GF-D8 (cell line): Measurements from ENCODE around the gene STXBP4.

ENCODE experiments used
- DNase-seq: peaks from one replicate; lab custom pipeline; 2025; lab: John Stamatoyannopoulos, UW

STXBP4 gene

DNA sequence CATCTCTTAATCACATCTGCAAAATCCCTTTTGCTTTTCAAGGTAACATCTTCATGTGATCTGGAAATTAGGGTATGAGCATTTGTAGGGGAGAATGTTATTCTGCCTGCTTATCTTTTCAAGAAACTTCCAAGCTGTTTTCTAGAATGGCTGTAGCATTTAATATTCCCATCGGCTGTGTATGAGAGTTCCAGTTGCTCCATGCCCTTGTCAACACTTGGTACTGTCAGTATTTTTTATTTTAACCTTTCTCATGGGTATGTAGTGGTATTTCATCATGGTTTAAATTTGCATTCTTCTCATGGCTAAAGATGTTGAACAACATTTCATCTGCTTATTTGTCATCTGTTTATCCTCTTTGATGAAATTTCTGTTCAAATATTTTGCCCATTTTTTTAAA lies 205.6 kb downstream of the STXBP4 start:
- DNase-seq = no peak

GRCh38 chr17:55175788-55176427 lies 207.3 kb downstream of the STXBP4 start:
- DNase-seq = no peak

DNA sequence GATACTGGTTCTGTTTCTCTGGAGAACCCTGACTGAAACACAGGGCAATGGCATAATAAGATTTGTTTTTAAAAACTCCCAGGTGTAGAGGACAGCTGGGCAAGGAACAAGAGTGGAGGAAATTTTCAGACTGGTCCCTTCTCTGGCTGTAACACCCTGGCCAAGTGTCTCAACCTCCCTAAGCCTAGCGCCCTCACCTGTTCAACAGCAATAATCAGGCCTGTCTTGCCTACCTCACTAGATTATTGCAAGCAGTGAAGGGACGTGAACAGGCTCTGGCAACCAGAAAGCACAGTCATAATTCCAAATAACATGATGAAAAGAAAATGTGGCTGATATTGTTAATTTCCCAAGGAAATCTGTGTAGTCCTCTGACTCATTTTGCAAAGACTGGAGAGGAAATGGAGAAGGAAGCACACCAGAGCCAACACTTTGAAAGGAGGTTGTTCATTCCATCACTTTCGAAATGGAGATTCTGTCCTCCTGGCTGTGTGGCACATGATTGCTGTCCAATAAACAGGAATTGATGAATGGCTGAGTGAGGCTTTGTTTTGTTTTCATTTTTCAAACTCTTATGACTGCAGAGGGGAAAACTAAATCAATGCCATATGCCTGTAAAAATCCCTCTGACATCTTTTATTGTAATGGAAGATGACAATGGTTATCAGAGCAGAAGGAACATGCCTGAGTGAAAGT lies 208.7 kb downstream of the STXBP4 start:
- DNase-seq = no peak

GRCh38 chr17:55177855-55178217 lies 209.3 kb downstream of the STXBP4 start:
- no peak for DNase-seq

DNA sequence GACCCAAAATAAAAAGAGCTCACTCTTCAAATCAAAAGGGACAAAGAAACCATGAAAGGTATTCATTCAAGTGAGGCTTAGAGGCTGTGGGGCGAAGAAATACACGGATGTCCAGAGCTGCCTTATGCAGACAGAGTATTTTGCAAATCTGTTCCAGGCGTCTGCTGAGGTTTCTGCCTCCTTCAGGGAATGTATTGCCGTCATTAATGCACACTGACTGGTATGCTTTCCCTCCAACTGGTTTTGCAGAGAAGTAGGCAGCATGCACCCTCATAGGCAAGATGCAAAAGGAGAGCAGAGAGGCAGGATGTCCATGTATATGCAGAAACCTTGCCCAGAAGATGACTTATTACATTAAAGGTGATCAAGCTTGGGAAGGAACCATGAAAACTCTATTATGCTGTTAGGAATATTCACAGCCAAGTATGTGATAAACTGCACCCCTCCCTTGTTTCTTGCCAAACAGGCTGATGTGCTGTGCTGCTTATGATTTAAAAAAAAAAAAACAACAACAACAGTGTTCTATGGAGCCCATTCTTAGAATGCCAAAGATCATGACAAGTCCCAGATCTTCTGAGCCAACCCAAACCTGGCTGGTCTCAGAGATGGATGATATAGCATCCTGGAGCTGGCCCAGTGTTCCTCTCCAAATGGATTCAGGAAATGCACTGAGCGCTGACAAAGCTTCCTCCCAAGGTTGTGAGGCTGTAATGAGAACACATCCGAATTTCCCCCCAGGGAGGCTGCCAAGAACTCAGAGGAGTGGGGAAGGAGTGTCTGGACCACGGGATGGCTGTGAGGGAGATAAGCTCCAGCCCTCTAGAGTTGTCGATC lies 218.6 kb downstream of the STXBP4 start:
- no peak for DNase-seq

GRCh38 chr17:55190748-55191147 lies 222.2 kb downstream of the STXBP4 start:
- DNase-seq = no peak

GRCh38 chr17:55198690-55199370 lies 230.3 kb downstream of the STXBP4 start:
- DNase-seq = no peak

DNA sequence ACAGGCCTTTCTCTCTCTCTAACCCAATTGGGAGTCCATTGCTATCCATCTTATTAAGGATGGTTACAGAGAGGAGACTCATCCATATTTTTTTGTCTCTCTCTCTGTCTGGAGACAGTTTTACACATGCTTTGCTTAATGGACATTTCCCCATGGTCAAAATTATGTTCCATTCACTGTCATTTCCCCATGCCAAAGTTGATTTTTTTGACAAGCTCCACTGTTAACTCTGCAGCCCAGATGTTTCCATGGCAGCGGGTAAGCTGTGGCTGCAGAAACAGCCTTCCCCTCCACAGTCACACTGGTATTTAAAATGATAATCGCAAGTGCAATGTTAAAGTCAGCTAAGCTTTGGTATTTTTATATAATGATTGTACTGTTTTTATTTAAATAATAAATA lies 232.3 kb downstream of the STXBP4 start:
- no peak for DNase-seq

GRCh38 chr17:55201308-55201932 lies 232.9 kb downstream of the STXBP4 start:
- no peak for DNase-seq

GRCh38 chr17:55202896-55203295 lies 234.3 kb downstream of the STXBP4 start:
- no peak for DNase-seq

DNA sequence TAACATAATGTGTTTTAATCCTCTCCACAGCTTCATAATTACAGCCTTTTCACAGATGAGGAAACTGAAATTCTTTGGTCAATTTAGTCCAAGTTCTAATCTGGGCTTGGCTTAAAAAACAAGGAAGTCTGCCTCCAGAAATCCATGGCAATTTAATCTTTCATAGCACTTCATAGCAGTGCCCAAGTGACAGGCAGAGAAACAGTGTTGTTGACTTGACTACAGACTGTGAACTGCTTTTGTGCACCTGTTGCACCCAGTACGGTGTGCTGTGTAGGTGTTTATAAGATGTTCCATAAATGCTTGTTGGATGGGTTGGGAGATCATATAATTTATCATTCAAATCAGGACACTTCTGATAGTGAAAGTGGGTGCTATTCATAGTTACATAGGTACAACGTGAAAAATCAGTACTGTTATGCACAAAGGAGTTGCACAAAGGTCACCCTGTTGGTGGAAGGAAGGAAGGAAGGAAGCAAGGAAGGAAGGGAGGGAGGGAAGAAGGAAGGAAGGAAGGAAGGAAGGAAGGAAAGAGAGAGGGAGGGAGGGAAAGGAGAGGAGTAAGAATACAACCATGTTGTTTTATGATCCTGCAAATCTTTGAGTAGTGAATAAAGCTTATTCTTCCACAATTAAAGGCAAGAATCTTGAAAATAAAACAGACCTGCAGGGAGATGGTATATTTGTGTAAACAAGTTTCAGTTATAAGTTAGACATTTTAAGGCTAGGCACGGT lies 239.7 kb downstream of the STXBP4 start:
- no peak for DNase-seq

- no peak for DNase-seq
Observed at GRCh38 chr17:55210292-55210691, 241.7 kb downstream of the STXBP4 start.

- DNase-seq = no peak
Observed at GRCh38 chr17:55212880-55213279, 244.3 kb downstream of the STXBP4 start.

DNA sequence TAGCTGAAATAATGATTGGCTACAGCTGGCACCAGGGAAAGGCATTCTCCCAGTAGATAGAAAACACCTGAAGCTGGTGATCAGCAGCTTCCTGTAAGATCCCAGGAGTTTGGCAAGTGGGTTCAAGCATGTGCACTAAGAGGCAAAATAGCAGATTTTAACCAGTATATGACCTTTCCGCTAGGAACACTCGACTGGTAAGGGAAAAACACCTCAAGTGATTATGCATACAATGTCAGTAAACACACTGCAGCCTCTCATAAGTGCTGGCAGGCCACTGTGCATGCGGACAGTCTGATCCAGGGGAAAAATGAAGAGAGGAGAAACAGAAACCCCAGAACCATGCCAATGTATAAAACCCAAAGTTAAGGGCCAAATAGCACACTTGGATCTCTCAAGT lies 247.1 kb downstream of the STXBP4 start:
- no peak for DNase-seq

- no peak for DNase-seq
Observed at GRCh38 chr17:55216888-55217287, 248.3 kb downstream of the STXBP4 start.

DNA sequence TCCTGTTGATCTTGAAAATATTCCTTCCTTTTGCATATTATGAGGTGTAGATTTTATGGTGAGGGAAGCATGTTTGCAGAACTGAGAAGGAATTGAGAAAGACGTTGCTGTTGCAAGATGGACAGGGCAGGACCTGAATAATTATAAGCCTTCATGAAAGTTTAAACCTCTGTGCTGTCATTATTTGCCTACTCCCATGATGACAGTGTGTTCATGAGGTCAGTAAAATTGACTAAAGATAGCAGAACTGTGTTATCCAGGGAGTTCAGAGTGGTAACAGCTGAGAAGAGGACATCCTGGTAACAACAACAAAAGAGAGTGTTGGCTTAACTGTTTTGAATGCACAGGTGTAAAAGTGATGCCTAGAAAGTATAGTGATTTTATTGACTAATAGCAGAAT lies 250.9 kb downstream of the STXBP4 start:
- no peak for DNase-seq

DNA sequence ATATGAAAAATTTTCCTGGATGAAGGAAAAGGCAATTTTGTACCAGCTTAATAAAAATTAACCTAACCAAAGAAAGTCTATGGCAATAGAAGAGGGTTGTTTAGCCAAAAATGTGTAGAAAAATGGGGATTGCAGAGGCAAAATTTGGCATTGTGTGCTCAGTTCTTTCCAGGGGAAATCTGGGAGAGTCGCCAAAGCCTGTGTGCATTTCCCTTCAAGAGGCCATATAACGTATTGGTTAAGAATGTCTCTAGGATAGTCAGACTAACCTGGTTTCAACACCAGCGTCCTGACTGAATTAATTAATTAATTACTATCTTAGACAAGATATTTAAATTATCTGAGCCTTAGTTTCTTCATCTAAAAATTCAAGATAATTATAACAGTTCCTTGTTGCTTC lies 251.4 kb downstream of the STXBP4 start:
- DNase-seq = no peak
